HCT116 (cell line): ENCODE data around the gene SPG7. TPM values are rescaled to one million over a fixed set of nuclear protein-coding genes. Genes with fewer than 3 reads are reported as not detected.

Experiments used
- ATAC-seq: fragments of 200-7000 bp; cut with Tn5 transposase; 2 replicates; pipeline ENCODE4 v1.9.1; 2020; ENCODE audit warnings: mild to moderate bottlenecking, moderate library complexity
- BruUV-seq: library from RNA; stranded (reverse); fragments of 400-500 nt; replicated peaks from 2 replicates; lab custom pipeline; 2021; lab: Mats Ljungman, UMichigan
- CTCF ChIA-PET: fragments of 300-600 bp; sonication (Branson Sonifier 250); formaldehyde crosslinking; loops from one replicate; lab custom pipeline; 2021; ENCODE audit warnings: antibody characterized with exemption; lab: Charles Lee
- POLR2A ChIA-PET: fragments of 300-600, 350-600 bp; sonication (Branson Sonifier 250); formaldehyde crosslinking; loops from one replicate; lab custom pipeline; 2021; ENCODE audit warnings: antibody characterized with exemption; lab: Charles Lee
- RAD21 ChIA-PET, 2 experiments: fragments of 300-600 bp; sonication (Branson Sonifier 250); formaldehyde crosslinking; loops; one replicate each; lab custom pipeline; 2023; ENCODE audit warnings: low total read pairs in 2 of 2; ENCODE audit not compliant: uncharacterized antibody in 2 of 2, unreplicated experiment in 2 of 2, low non-redundant PET in 1 of 2; lab: Charles Lee
- DNase-seq: peaks from one replicate; pipeline ENCODE4 v3.0.0-alpha.2; 2010; ENCODE audit warnings: low read depth, low spot score
- H2AFZ ChIP-seq: fragments of 200-600 bp; shearing (Covaris generic), sonication (generic); 2 replicates; pipeline ENCODE4 v1.6.1; 2017; ENCODE audit warnings: low read depth, mixed run types, mixed read lengths, antibody characterized with exemption, low read length; ENCODE audit not compliant: poor library complexity, severe bottlenecking
- H3K27ac ChIP-seq: 2 replicates; pipeline ENCODE4 v1.5.1; 2012; ENCODE audit warnings: low read depth, low read length
- H3K27me3 ChIP-seq: fragments of 200-600 bp; sonication (generic); 2 replicates; pipeline ENCODE4 v1.6.1; 2016; ENCODE audit warnings: mixed run types, low read length, mixed read lengths; ENCODE audit not compliant: insufficient read depth
- H3K36me3 ChIP-seq, 2 experiments: fragments of 200-500 bp in 1 of 2; fragments of 200-600 bp in 1 of 2; sonication (Bioruptor generic) in 1 of 2; sonication (generic) in 1 of 2; 2 replicates each; pipeline versions ENCODE4 v1.5.1 to v1.6.1; 2014 to 2016; ENCODE audit warnings: low read length in 2 of 2, inconsistent platforms in 1 of 2, mixed read lengths in 1 of 2, mixed run types in 1 of 2; ENCODE audit not compliant: insufficient read depth in 2 of 2, control insufficient read depth in 1 of 2
- H3K4me1 ChIP-seq, 2 experiments: fragments of 200-600 bp in 1 of 2; sonication (generic) in 1 of 2; 2 replicates each; pipeline versions ENCODE4 v1.5.1 to v1.6.1; 2012 to 2017; ENCODE audit warnings: low read length in 2 of 2, inconsistent platforms in 1 of 2, mild to moderate bottlenecking in 1 of 2, mixed read lengths in 1 of 2, mixed run types in 1 of 2, moderate library complexity in 1 of 2; ENCODE audit not compliant: insufficient read depth in 2 of 2, control insufficient read depth in 1 of 2
- H3K4me2 ChIP-seq: fragments of 200-600 bp; sonication (generic); 2 replicates; pipeline ENCODE4 v1.6.1; 2017; ENCODE audit warnings: mixed run types, low read length, mixed read lengths
- H3K4me3 ChIP-seq, 2 experiments: fragments of 200-600 bp in 1 of 2; sonication (generic) in 1 of 2; replicated peaks in 1 of 2; 2 replicates each; pipeline ENCODE4 v1.5.1; 2011 to 2016; ENCODE audit warnings: low read length in 2 of 2, control low read depth in 1 of 2, low read depth in 1 of 2, mild to moderate bottlenecking in 1 of 2, mixed read lengths in 1 of 2, mixed run types in 1 of 2
- H3K79me2 ChIP-seq: fragments of 200-600 bp; sonication (generic); 2 replicates; pipeline ENCODE4 v1.6.1; 2017; ENCODE audit warnings: mild to moderate bottlenecking, mixed run types, low read length, moderate library complexity, mixed read lengths; ENCODE audit not compliant: insufficient read depth
- H3K9ac ChIP-seq: fragments of 200-600 bp; sonication (generic); 2 replicates; pipeline ENCODE4 v1.6.1; 2016; ENCODE audit warnings: low read length, mixed read lengths
- H3K9me2 ChIP-seq: fragments of 200-600 bp; sonication (generic), shearing (Covaris generic); 2 replicates; pipeline ENCODE4 v1.6.1; 2017; ENCODE audit warnings: mixed run types, mild to moderate bottlenecking, moderate library complexity; ENCODE audit not compliant: insufficient read depth
- H3K9me3 ChIP-seq, 2 experiments: fragments of 200-500 bp in 1 of 2; fragments of 200-600 bp in 1 of 2; sonication (Bioruptor generic) in 1 of 2; sonication (generic) in 1 of 2; 2 replicates each; pipeline ENCODE4 v1.6.1; 2014 to 2017; ENCODE audit warnings: low read length in 2 of 2, mixed read lengths in 2 of 2, inconsistent platforms in 1 of 2, low read depth in 1 of 2, mild to moderate bottlenecking in 1 of 2, mixed run types in 1 of 2, moderate library complexity in 1 of 2; ENCODE audit not compliant: control insufficient read depth in 1 of 2, insufficient read depth in 1 of 2
- H4K20me1 ChIP-seq: fragments of 200-600 bp; sonication (generic), shearing (Covaris generic); 2 replicates; pipeline ENCODE4 v1.6.1; 2017; ENCODE audit warnings: mixed run types, mild to moderate bottlenecking, moderate library complexity; ENCODE audit not compliant: insufficient read depth
- CBX3 ChIP-seq: IDR thresholded peaks from 2 replicates; pipeline ENCODE4 v1.6.1; 2012; ENCODE audit warnings: low read depth
- CEBPB ChIP-seq: IDR thresholded peaks from 2 replicates; pipeline ENCODE4 v1.6.1; 2012; ENCODE audit warnings: low read depth
- CTCF ChIP-seq, 3 experiments: fragments of 200-600 bp in 1 of 3; sonication (generic) in 1 of 3; IDR thresholded peaks in 2 of 3; conservative IDR thresholded peaks in 1 of 3; 2 replicates each; pipeline ENCODE4 v1.5.1; 2012 to 2017; ENCODE audit warnings: low read depth in 2 of 3, low read length in 2 of 3, antibody characterized with exemption in 1 of 3, borderline replicate concordance in 1 of 3, control low read depth in 1 of 3, mild to moderate bottlenecking in 1 of 3, mixed read lengths in 1 of 3, mixed run types in 1 of 3, moderate library complexity in 1 of 3; ENCODE audit not compliant: insufficient read depth in 1 of 3
- ELF1 ChIP-seq: IDR thresholded peaks from 2 replicates; pipeline ENCODE4 v1.6.1; 2012; ENCODE audit warnings: low read depth, borderline replicate concordance
- EZH2 ChIP-seq: fragments of 200-600 bp; sonication (generic); IDR thresholded peaks from 2 replicates; pipeline ENCODE4 v1.6.1; 2017; ENCODE audit warnings: antibody characterized with exemption, mixed run types
- FOSL1 ChIP-seq: IDR thresholded peaks from 2 replicates; pipeline ENCODE4 v1.6.1; 2012; ENCODE audit warnings: low read depth
- JUND ChIP-seq: IDR thresholded peaks from 2 replicates; pipeline ENCODE4 v1.6.1; 2012
- POLR2A ChIP-seq: IDR thresholded peaks from 2 replicates; pipeline ENCODE4 v1.7.0; 2011; ENCODE audit warnings: borderline replicate concordance; ENCODE audit not compliant: insufficient read depth, insufficient read length; ENCODE audit errors: extremely low read depth
- POLR2AphosphoS5 ChIP-seq: IDR thresholded peaks from 2 replicates; pipeline ENCODE4 v1.6.1; 2011; ENCODE audit warnings: mild to moderate bottlenecking, low read depth, low read length, moderate library complexity
- REST ChIP-seq: IDR thresholded peaks from 2 replicates; pipeline ENCODE4 v1.6.1; 2012; ENCODE audit warnings: low read depth
- SP1 ChIP-seq: IDR thresholded peaks from 2 replicates; pipeline ENCODE4 v1.6.1; 2012; ENCODE audit warnings: low read depth
- SRF ChIP-seq: IDR thresholded peaks from 2 replicates; pipeline ENCODE4 v1.6.1; 2012; ENCODE audit warnings: low read depth
- TCF7L2 ChIP-seq: IDR thresholded peaks from 2 replicates; pipeline ENCODE4 v1.7.0; 2011; ENCODE audit warnings: borderline replicate concordance, inconsistent platforms; ENCODE audit not compliant: insufficient read depth, insufficient read length; ENCODE audit errors: extremely low read depth
- YY1 ChIP-seq: IDR thresholded peaks from 2 replicates; pipeline ENCODE4 v1.6.1; 2011; ENCODE audit warnings: low read length, low read depth, moderate library complexity, mild to moderate bottlenecking; ENCODE audit not compliant: insufficient replicate concordance; ENCODE audit errors: extremely low read depth
- ZFX ChIP-seq: fragments of 450-650 bp; IDR thresholded peaks from 2 replicates; pipeline ENCODE4 v1.6.1; 2017
- ZNF274 ChIP-seq: fragments of 200-500 bp; sonication (Bioruptor generic); IDR thresholded peaks from 2 replicates; pipeline ENCODE4 v1.6.1; 2014; ENCODE audit warnings: mild to moderate bottlenecking, low read depth, low read length, inconsistent platforms
- intact Hi-C: fragments of 100-400 bp; cut with micrococcal nuclease; formaldehyde crosslinking; loops from 2 replicates; pipeline ENCODE4 v1.10.0; 2022
- total RNA-seq: library from RNA; stranded (reverse); gene quantifications from one replicate; pipeline ENCODE4 v1.2.1, GENCODE V29; 2021; ENCODE audit not compliant: unreplicated experiment
- TF ChIP-seq, protein P1 (sequence below): IDR thresholded peaks from 2 replicates; pipeline ENCODE4 v1.6.1; 2012
- TF ChIP-seq, protein P2 (sequence below): IDR thresholded peaks from 2 replicates; pipeline ENCODE4 v1.6.1; 2012

The SPG7 gene
- total RNA-seq, 1 experiment from 2014 or later = 116 TPM

DNA sequence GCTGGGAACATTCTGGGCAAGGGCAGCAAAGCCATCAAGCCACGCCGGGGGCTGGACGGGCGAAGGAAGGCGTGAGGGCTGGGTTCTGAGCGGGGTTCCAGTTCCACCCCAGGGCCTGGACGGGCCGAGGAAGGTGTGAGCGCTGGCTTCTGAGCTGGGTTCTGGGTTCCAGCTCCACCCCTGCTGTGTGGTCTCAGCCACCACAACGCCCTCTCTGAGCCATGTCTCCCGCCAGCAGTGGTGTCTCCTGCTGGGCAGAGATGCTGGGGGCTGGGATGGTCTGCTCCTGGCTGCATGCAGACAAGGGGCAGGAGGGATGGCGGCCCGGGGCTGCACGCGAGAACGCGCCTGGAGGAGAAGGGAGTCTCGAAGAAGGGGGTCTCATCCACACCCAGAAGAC is 63.4 kb downstream of the SPG7 start:
- ChIA-PET RAD21 (no interaction called here), POLR2A (no interaction called here), CTCF (no interaction called here)
- no TSS peak for BruUV-seq
- Histone ChIP-seq H3K36me3 (0 out of 4 replicates have a peak, but pooled peaks cover 0 to under 1% of the 10 kb centered on the region in 2 experiments), H2AFZ (no peak overlapping the region), H3K9me3 (no peaks in the 10 kb centered on the region), H3K27me3 (no peaks in the 10 kb centered on the region), H3K9me2 (no peaks in the 10 kb centered on the region), H3K9ac (no peak overlapping the region), H3K4me3 (no peak overlapping the region), H3K27ac (no peak overlapping the region; the same call in 1 of the 2 replicates), H3K4me1 (peaks cover 9 to 35% of the 10 kb centered on the region in 2 experiments), H4K20me1 (no peaks in the 10 kb centered on the region), H3K4me2 (no peak overlapping the region), H3K79me2 (peaks cover 13% of the 10 kb centered on the region)
- ATAC-seq (no peak), DNase-seq (no peak)
- intact Hi-C loops = no loop called here
- TF ChIP-seq ZNF274 (no peak), JUND (no peak), SRF (no peak), ZFX (no peak), YY1 (no peak), CBX3 (no peak), SP1 (no peak), FOSL1 (no peak), TCF7L2 (no peak), CEBPB (no peak), ELF1 (no peak), REST (no peak), POLR2A (no peak), EZH2 (no peak), POLR2AphosphoS5 (no peak), CTCF (IDR thresholded peaks at IDR 0.05 in 2 of 3, conservative IDR thresholded peaks at IDR 0.05 in 1 of 3; ENCODE audit: borderline replicate concordance in 1 of 3, insufficient read depth in 1 of 3, low read depth in 2 of 3, low read length in 2 of 3) (no peak)
- TF ChIP-seq, protein P1, sequence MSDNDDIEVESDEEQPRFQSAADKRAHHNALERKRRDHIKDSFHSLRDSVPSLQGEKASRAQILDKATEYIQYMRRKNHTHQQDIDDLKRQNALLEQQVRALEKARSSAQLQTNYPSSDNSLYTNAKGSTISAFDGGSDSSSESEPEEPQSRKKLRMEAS = no peak
- TF ChIP-seq, protein P2, sequence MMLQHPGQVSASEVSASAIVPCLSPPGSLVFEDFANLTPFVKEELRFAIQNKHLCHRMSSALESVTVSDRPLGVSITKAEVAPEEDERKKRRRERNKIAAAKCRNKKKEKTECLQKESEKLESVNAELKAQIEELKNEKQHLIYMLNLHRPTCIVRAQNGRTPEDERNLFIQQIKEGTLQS = no peak
